Smooth muscle cell of the umbilical artery (primary cell): ENCODE results near the gene FAM241A. TPM values are rescaled to one million over a fixed set of nuclear protein-coding genes. Genes with fewer than 3 reads are reported as not detected.

Experiments used
- total RNA-seq: library from RNA; depleted of rRNA; stranded (reverse); fragments of >200 nt; gene quantifications from 2 replicates; pipeline ENCODE4 v1.2.3, GENCODE V29; 2014

The FAM241A gene
- 0.59 and 0.65 TPM in 2 replicates for total RNA-seq

GRCh38 chr4:112145326-112145789 is at the start of gene FAM241A:
TSS of gene FAM241A (plus strand) at chr4:112145454. CDS start at chr4:112145581, 127 bp downstream.

GRCh38 chr4:112231779-112232713 is 86.8 kb downstream of the FAM241A start, which contains the start of gene AP1AR:
TSS of gene AP1AR (plus strand) at chr4:112231787. CDS start at chr4:112232092, 305 bp downstream.

Other genes with a start within 250 kb of the FAM241A start
- 21.8 and 23.2 TPM in 2 replicates for gene AP1AR, start 86.3 kb downstream of the FAM241A start, total RNA-seq
- gene TIFA, start 140.4 kb downstream of the FAM241A start, total RNA-seq, result 5.5 and 8.3 TPM in 2 replicates
- gene ALPK1, start 151.9 kb downstream of the FAM241A start, total RNA-seq, result 14.6 and 19.3 TPM in 2 replicates